NAMALWA (cell line): ENCODE results near the gene ZNF407.

Experiments
- DNase-seq: peaks from one replicate; pipeline ENCODE4 v3.0.0-alpha.2; 2015; ENCODE audit warnings: low spot score

ZNF407 gene

DNA sequence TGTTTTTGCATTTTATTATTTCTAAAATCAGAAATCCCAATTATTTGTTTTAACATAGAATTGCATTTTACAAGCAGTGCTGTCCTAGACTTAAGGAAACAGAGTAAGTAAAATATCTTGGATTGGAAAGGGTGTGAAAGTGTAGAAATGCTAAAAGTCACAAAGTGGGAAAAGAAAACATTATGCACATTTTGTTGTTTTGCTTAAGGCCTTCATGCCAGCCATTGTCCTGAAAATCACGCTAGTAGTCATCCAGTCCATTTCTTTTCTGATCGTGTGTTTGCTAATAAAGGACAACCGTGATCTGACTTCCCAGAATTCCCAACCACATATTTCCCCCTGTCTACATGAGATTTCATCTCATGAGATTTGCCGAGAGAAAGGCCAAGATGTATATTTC, 412.2 kb downstream of the ZNF407 start:
- DNase-seq, result no peak

DNA sequence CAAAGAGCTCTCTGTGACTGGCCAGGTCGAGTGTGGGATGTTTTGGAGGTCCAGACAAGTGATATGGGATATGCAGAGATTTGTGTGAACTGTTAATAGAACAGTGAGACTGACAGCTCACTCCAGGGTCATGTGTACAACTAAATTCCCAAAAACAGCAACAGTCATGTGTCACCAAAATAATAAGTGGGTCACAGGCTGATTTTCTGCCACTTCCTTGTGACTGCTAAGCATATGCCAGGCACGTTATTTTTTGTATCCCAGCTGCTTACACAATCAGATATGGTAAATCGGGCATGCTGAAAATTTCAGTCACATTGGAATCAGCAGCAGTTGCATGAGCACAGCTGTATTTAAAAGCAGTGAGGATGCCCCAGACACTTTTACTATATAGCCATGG, 412.6 kb downstream of the ZNF407 start:
- DNase-seq, result no peak

DNA sequence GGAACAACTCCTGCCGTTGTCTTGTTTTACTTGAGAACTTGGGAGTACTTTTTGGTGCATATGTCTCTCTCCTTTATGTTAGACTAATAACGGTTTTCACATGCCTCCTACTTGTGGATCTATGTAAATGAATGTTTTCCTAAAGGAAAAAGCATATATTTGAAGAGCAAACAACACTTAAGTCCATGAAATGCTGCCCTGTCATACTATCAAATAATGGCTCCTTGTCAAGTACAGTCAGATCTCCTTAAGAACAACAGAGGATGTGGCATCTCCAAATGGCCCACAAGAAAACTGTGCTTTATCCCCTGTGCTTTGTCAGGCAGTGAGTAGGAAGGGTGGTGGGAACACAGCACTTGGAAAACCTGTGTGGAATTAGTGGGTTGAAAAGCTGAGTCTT, 413.0 kb downstream of the ZNF407 start:
- DNase-seq, result no peak

DNA sequence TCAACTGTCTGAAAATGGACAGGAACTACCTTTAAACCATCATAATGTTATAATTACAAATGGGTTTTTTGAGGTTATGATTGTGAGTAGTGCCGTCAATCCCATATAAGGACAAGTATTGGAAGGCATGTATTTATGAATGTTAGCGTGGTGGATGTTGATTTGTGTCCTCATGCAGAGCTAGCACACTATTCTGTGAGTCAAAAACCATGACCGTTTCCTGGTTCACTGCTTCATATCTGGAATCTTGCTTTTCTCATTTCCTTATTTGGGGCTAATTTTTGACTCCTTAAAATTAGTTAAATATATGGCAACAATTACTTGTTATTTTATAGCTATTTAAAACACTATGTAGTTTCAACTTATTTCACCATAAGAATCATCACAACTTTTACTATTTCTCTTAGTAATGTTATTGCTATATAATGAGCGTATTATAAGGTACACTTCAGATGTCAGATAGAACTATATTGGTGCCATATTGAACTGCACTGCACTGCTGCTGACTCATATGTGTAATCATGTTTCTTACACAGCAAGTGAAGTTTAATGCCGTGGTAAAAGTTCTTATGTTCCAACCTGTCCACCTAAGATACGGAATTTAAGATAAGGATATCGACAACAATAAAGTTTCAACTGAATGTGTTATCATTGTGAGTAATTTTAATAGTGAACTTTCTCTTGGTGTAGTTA, 418.5 kb downstream of the ZNF407 start:
- DNase-seq, result no peak

DNA sequence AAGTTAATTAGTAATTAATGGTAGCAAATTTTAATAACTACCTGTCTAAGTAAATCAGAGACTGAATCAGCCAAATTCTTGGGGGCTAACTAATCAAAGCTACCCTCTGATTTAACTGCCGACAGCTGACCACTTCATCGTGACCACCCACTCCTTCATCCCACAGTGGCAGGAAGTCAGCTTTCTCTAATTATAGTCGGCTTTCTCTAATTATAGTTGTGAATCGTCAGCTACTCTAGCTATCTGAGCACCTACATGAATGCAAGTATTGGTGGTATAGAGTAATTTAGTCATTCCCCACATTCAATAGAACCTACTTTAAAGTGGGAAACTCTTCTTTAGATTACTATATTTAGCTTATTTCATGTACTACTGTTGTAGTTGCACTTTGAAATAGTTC, 425.8 kb downstream of the ZNF407 start:
- no peak for DNase-seq

DNA sequence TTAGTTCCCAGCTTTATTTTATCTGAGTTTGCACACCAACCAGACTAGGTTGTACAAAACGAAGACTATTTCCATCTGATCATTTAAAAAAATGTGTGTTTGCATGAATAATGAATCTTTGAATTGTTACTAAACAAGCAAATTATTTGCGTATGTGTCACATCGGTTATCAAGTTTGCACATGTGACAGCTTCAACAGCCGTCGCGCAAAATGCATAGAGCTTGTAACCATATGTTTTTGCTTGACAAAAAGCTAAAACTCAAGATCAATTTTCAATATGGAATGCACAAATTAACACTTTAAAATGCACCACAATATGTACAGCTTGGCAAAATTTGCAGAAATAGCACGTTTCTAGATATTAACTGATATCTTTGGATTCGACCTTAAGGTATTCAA, 427.2 kb downstream of the ZNF407 start:
- DNase-seq, result no peak

DNA sequence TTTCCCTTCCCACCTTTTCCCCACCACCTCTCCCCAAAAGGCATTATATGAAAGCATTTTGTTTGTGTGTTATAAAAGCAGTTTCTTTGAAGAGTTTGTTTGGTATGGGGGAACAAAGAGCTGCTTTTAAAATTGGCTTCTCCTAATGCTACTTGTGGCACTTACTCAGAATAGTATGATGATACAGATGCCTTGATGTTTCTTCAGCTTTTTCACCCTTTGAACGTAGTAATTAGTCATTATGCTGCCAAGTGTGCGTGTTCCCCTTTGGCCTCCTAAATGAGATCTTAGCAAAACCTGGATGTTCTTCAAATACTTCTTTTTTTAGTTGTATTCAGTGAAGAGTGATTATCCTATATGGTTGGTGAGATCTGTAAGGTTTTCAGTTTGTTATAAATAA, 427.9 kb downstream of the ZNF407 start:
- no peak for DNase-seq

DNA sequence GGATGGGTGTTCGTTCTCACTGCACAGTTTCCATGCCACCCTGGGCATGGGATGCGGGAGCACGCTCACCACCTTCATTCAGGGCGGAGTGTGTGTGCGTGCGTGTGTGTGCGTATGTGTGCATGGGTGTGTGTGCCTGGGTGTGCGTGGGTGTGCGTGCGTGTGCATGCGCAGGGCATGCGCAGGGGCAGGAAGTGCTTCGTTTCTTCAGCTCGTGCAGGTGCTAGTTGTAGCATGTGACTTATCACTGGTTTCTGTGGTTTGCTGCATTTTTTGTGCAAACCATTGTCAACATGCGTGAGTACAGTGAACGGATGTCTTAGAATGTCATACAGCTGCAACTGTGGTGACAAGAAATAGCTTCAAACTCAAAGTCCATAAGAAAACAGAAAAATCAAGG, 431.8 kb downstream of the ZNF407 start:
- no peak for DNase-seq

DNA sequence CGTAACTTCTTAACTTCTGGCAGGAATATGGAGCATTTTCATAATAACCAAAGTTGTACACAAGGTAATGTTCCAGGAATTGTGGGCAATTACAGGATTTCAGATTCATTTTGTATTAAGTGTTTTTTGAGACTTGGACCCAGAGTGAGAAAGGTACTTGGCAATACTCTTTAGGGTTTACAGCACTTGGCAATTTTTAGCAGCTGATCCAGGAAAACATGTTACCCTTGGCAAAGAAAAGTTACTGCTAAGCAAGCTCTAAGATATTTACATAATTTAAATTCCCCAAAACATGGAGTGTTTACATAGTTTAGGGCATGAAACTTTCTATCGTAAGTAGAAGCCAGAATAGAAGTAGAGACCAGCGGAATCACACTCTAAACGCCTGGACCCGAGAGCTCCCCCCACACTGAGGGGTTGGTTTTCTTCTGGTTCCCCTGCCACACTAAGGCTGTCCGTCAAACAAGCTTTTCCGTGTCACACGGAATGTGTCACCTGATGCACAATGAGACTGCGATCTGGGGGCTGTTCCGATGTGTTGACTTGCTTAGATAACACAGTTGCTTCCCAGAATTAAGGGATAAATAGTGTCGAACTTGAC, 434.1 kb downstream of the ZNF407 start:
- DNase-seq, result no peak

DNA sequence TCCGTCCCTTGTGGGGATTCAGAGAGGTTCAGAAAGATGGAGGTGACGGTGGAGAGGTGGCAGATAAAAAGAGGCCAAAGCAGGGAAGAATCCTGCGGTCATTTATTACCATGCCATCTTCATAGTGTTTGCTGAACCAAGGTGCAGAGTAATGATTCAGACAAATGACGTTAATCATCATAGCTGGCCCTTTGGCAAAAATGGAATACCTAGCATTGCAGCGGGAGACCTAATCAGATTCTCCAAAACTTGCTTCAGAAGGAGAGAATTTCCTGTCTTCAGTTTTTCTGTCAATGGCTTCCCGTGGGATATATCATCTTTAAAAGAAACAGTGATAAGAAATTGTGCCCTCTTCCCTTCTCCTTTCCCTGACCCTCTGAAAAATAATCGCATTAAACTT, 435.8 kb downstream of the ZNF407 start:
- no peak for DNase-seq

DNA sequence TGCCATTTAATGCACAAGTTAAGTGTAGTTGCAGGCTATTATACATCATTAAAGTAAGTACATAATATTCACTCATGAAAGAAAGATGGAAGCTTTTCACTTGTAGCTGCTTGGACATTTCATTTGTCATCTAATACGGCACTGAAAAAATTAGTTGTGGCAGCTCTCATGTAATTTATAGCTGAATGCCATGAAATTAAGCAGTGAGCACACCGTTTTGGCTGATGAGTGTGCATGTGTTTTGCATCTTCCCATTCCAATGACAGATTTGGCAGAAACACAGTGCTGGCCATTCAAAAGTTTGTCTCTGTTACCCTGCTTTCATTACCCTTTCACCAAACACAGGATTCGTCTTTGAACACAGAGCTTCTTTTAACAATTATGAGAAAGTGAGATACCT, 437.3 kb downstream of the ZNF407 start:
- DNase-seq, result no peak

DNA sequence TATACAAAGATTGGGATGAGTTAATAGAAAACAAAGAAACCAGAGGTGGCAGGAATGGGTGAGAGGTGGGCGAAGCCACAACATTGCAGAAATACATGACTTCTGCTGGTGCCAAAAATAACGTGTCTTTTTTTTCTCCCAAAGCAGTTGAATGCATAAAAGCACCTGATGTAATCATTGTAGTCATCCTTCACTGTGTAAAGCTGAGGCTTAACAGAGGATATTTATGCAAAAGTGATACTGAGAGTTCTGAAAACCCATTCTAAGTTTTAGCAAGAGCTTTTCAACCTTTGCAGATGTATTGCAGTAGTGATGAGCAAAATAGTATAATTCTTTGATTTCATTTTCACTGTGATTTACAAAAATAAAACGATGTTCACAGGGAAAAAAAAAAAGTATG, 438.3 kb downstream of the ZNF407 start:
- DNase-seq, result no peak

DNA sequence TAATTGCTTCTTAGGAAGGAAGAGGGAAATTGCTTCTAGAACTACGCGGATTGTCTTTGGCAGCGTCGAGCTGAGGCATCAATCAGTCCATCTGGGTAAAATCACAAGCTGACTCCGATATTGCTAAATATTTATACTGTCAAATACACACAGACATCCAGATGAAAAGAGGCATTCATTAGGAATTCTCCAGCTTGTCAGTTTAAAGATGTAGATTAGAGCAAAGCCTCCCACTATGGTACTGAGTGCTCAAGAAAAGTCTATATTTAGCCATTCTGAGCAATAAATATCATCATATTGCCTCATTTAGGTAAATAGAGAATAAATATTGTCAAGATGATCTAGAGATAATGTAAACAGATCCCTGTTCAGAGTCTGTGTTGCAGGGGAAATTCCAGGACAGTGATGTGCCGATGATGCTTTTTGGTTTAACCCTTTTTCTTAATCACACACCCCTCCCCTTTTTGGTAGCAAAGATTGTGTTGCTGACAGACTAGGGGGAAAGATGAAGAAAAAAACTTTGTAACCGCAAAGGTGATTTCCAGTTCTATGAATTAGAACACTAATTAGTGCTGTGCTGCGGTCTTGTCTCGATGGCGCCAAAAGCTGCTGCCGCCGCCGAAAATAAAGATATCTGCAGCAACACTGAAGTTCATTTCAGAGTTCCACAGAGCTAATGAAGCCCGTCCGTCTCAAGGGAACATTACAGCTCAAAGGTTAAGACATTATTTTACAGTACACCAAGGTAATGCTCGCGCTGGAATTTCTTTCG, 439.4 kb downstream of the ZNF407 start:
- no peak for DNase-seq

DNA sequence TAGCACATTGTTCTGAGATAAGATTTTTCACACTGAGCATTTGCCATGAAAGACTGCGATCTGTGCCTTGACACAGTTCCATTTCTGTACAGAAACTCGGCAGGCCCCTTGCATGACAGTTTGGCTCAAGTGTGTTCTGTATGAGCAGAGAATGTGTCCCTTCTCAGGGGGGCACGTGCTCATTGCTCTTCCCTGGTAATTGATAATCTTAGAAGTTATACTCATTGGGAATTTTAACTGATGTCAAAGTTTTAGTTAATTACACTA, 440.0 kb downstream of the ZNF407 start:
- no peak for DNase-seq

DNA sequence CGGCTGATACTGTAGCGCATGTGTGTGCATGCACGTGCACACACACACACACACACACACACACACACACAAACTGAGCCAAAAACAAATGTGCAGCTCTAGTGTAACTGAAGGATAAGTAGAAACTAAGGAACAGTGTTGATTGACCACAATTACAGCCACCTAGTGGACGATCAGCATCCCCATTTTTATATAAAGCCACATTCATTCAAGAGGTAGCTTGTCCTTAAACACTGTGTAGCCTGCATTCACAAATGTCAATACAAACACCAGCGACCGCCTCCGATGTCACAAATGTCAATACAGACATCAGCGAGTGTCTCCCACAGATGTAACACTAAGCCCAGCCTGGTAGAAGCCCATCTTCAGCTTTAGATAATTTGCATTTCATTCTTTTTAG, 443.9 kb downstream of the ZNF407 start:
- peak; percentile 9 for DNase-seq

DNA sequence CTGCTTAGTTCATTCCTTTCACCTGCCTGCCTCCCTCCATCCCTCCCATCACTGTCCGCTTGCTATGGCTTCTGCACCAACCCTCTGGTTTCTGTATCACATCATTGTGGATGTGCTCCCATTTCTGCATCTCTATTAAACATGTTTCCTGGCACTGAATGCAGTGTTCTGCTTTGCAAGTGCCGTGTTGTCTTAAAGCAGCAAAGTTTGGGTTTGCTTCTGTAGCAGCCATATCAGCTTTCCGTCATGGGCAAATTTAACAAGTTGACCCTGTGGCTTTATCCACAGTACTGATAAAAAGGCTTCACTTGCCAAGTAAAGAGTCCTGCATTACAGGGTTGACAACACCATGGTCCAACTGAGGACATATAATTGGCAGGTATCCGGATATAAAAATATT, 445.8 kb downstream of the ZNF407 start:
- DNase-seq, result no peak

DNA sequence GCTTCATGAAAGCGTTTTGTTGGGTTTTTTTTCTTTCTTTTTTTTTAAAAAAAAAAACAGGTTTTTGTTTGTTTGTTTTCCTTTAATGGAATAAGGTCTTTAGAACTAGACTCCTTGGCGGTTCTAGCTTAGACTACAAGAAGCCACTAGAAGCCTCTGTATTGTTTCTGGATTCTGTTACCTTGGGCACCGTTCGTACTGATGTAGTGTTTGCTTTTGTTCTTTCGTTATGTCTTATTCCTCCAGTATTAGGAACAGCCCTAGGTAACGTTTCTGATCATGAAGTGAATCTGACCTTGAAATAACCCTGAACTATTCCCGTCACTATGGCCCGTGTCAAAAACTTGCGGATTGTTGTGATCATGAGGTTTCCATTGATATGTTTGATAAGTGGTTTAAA, 446.6 kb downstream of the ZNF407 start:
- no peak for DNase-seq

DNA sequence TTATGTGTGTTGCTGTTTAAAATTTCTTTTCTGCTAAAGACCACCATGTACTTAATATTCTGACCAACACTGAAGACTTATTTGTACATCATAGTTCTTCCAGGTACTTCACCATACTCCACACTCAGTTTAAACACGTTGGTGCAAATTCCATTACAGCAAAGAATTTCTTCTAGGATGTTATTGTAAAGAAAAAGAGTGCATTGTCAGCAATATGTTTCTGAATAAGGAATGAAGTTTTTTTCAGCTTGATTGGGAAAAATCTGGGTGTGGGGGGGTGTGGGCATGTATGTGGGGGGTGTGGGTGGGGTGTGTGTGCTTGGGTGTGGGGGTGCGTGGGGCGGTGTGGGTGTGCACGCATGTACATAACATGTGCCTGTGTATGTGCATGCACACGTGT, 447.1 kb downstream of the ZNF407 start:
- no peak for DNase-seq

DNA sequence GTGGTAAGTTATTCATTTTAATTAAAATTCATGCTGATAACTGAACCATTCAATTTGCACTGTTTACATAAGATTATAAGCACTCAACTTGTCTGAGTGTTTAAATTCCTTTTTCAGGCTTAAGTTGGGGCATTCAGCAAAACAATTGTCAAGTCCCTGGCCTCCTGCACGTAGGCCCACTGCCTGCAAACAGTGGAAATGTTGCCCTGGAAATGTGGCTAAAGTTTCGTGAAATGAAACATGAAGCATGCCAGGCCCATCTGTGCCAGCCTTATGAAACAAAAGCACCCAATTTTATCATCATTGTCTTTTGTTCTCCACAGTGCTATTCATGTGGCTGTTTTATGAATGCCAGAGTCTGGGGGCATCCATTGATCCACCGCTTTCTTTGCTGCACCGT, 447.6 kb downstream of the ZNF407 start:
- DNase-seq, result no peak

DNA sequence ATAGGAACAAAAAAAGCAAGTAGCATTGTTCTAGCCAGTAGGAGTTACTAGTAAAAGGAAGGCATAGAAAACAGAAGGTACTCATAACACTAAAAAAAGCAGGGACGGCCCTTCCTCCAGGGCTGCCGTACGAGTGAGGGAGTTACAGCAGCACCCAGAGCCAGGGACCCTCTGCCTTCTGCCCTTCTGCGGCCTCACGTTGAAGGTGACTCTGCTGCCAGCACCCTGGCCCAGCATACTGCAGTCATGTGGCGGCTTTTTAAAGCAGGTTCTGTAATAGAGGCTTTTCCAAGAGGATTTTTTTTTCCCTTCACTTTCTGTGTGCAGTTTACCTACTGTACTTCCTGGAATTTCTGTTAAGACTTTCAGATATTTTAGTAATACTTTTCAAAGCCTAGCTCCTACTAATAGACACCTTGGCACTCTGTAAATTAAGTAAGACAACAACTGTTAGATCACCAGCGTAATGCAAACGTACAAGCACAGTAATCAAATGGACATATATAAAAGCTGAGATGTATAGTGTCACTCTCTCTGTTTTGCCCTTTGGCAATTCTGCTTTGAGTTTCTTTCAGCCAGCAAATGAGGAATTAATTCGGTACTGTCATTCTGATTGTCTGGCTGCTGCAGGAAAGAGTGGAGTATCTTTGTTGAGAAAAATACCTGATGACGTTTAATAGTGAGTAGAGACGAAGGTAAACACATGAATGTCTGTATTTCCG, 449.7 kb downstream of the ZNF407 start:
- DNase-seq, result no peak

DNA sequence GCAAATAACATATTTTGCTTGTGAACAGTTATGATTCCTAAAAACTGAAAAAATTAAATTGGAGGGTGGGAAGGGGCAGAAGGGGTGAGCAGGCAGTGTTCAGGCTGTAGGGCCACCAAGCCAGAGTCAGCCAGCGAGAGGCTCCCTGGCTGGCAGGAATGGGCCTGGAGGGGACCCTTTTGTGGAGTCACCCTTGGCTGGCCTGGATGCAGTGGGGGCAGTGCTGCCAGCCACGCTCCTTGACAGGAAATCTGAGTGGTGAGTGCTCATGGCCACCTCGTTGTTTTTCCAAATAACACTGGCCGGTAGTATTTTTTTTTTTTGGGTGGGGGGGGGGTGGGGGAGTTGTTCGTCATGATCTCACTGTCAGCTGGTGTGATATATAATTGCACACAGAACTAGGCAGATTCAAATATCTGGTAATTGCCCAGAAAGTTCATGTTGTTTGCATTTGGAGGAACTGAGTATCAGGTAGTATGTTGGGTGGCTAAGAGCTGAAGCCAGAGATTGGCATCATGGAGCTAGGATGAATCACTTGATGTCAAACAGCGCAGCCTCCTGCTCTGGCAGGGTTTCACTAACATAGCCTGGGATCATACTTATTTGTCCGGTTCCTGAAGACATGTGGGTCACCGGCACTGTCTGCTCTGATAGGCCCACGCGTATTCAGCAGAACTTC, 451.2 kb downstream of the ZNF407 start:
- no peak for DNase-seq

DNA sequence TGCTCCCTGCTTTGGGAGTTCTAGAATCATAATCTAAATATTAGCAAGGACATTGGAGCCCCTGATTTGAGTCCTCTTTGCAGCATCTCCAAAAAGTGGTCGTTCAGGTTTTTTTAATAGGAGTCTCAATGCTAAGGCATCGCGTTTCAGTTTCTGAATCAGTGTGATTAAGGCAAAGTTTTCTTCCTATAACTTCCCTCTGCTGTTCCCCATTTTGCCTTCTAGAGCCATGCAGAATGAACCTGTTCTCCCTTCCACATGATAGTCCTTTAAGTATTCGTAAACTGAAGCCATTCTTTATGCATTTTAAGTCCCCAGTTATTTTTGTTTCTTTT, 451.8 kb downstream of the ZNF407 start:
- DNase-seq, result no peak

DNA sequence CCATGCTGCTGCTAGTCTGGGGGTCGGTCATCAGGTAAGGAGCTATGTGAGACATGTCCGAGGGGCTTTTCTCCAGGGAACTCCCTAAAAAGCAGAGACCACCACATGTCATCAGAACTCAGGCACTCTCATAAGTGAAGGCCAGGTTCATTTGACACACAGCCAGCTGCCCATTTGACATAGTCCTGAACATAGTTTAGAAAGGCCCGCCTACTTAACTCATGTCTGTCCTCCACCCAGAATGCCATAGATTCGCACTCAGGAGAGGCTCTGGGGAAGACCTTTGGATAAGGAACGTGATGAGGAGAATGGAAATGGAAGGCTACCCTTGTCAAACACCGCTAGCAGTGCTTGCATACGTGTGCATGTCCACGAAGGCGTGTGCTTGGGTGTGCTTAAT, 454.1 kb downstream of the ZNF407 start:
- DNase-seq, result no peak
